ENCODE results near the gene SLC39A11.
A peak's percentile ranks its signal among the peaks of the same experiment; 100 is the strongest.
"Not testable (repeated sequence)": the region's sequence is repeated elsewhere in the genome, so short reads cannot be mapped to it uniquely, and the experiment has no call there.

Gene SLC39A11

DNA sequence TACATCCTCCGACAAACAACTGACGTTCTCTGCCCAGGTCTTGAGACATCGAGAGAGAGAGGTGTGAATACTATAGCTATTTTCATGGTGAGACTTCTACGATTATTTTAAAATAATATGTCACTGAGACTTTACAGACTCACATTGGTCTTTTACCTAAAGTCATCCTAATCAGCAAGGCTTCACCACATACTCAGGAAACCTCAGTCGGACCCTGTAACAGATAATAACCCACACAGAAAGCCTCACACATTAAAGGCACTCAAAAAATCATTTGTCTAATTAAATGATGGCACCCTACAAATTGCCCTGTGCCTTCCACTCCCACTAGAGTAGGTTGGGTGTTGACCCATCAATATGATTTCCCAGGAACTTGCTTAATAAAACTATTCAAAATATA lies 19.8 kb upstream of the SLC39A11 start:
- no peak for DNase-seq
- intact Hi-C loops (cut with DNase I) = no loop called here

DNA sequence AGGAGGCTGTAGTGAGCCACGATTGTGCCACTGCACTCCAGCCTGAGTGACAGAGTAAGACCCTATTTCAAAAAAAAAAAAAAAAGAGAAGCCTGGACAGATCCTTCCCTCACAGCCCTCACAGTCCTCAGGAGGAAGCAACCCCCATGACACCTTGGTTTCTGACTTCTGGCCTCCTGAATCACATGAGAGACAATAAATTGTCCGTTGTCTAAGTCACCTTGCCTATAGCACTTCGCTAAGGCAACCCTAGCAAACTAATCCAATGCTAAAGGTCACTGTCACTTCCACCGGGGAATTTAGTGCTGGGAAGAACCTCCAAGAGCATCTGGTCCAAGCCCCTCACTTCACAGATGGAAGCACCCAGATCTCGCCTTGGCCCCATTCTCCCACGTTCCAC lies 18.9 kb upstream of the SLC39A11 start:
- DNase-seq = no peak
- intact Hi-C loops (cut with DNase I) = no loop called here

DNA sequence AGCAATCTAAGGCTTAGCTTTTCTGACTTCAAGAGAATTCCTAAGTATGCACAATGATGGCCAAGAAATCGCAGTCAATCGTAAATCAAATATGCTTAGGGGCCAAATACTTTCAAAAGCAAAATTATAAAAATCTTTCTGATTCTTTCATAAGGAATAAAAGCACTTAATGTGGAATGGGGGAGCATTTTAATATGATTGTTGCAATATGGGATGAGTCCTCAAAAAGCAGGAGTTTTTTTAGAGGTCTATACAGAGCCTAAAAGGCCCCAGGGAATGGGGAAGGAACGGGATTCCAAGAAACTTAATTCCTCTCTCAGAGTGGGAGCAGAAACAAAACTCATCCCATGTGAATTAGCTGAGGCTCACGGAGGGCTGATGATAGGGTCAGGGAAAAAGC lies 14.7 kb upstream of the SLC39A11 start:
- intact Hi-C loops (cut with DNase I) = no loop called here
- no peak for DNase-seq

DNA sequence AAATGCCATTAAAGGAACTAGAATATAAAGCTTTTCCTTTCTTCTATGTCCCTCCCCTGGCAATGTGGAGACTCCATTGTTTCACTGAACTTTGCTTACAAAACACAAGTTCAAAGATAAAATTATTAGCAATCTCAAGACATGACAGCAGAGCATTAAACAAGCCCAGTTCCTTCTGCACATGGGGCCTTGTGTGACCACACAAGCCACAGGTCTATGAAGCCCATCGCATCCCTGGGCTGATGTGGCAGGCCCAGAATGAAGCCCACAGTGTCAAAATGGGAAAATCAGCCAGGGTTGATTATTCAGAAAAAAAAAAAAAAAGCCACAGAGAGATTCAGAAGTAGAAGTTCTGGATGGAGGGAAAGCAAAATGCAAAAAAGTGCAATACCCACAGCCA lies 12.9 kb upstream of the SLC39A11 start:
- DNase-seq = no peak
- intact Hi-C loops (cut with DNase I) = no loop called here

DNA sequence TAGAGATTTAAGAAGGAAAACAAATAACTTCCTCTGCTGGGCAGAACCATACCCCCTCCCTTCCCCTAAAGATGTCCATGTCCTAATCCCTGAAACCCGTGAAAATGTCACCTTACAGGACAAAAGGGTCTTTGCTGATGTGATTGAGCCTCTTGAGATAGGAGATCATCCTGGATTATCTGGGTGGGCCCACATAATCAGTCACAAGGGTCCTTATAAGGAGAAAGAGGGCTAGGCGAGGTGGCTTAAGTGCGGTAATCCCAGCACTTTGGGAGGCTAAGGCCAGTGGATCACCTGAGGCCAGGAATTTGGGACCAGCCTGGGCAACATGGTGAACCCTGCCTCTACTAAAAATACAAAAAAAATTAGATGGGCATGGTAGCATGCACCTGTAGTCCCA lies 12.0 kb upstream of the SLC39A11 start:
- DNase-seq = no peak
- intact Hi-C loops (cut with DNase I) = no loop called here

DNA sequence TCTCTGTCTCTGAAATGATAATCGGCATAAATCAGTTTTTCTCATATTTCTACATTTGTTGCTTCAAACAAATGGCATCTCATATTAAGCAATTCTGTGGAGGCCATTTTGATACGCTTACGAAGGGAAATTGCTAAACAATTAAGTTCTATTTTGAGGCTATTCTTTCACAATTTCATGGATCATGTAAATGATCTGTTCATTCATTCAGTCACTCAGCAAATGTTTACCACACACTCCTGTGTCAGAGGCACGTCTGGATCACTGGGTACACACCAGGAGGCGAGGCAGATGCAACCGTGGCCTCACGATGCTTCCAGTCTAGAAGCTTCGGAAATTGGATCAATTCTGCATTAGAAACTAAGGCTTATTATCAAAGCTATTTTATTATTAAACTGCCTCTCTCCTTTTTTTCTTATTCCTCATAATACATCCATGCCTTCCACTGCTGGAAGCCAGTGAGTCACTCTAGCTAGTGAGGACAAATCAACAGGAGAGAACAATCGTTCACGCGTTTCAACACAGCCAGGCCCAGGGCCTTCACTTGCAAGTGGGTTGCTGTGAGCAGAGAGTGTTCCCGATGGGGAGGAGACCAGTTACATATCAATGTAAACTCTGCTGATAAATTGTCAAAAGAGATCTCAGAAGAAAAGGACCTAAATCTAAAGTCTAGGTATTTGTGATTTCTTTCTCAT lies 11.3 kb upstream of the SLC39A11 start:
- DNase-seq = peak in 1 of 42 donors; percentile 3
- intact Hi-C loops (cut with DNase I) = no loop called here

DNA sequence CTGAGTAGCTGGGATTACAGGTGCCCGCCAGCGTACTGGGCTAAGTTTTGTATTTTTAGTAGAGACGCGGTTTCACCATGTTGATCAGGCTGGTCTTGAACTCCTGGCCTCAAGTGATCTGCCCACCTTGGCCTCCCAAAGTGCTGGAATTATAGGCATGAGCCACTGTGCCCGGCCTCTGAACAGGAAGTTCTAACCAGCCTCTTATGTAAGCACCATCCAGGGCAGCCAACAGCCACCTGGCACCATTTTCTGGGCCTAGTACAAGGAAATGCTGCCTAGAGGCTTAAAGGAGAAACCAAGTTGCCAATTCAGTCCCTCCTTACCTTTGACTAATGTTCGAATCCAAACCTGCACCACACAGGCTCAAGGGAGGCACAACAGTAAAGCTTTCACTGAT lies 8.5 kb upstream of the SLC39A11 start:
- intact Hi-C loops (cut with DNase I) = no loop called here
- DNase-seq = peak in 1 of 42 donors; percentile 8

DNA sequence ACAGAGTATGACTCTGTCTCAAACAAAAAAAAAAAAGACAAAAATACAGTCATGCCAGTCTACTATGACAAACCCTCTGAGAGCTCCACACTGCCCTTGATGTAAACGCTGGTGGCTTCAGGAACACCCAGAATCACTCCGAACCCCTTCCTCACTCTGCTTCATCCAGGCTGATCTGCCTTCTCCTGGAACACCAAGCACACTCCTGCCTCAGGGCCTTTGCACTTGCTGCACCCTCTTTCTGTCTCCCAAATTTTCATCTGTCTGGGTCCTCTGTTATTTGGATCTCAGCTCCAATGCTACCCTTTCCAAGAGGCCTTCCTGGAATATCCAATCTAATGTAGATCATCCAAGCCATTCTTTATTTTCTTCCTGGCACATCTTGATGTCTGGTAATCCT lies 7.9 kb upstream of the SLC39A11 start:
- peak in 1 of 42 donors; percentile 2 for DNase-seq
- intact Hi-C loops (cut with DNase I) = no loop called here

DNA sequence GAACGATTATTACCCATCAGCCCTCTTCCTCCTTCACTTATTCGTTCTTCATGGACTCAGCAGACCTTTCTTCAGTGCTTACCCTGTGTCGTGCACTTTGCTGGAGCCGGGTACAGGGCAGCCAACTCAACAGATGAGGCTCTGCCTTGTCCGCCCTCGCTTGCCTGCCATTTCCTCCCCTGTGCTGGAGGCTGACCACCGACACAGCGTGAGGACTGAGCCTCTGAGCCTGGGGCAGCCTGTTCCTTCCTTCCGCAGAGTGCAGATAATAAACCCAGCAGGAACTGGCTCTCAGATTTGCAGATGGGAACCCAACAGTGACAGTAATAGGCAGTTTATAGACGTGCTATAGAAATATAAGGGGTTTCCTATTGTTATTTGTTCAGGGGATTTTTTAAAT lies 7.0 kb upstream of the SLC39A11 start:
- DNase-seq = peak in 1 of 42 donors; percentile 3
- intact Hi-C loops (cut with DNase I) = no loop called here

DNA sequence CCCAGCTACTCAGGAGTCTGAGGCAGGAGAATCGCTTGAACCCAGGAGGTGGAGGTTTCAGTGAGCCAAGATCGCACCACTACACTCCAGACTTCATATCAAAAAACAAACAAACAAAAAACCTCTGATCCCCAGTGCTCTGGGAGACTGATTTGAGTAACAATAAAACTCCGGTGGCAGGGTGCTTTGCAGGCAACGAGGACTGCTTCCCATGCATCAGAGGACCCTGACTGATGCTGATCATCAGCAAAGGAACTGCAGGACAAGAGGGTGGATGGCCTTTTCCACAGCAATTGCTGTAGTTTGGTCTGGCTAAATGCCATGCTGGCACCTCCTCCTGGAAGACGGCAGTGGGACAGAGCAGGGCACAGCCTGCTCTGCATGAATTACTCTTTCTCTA lies 6.4 kb upstream of the SLC39A11 start:
- intact Hi-C loops (cut with DNase I) = no loop called here
- peak in 1 of 42 donors; percentile 5 for DNase-seq

DNA sequence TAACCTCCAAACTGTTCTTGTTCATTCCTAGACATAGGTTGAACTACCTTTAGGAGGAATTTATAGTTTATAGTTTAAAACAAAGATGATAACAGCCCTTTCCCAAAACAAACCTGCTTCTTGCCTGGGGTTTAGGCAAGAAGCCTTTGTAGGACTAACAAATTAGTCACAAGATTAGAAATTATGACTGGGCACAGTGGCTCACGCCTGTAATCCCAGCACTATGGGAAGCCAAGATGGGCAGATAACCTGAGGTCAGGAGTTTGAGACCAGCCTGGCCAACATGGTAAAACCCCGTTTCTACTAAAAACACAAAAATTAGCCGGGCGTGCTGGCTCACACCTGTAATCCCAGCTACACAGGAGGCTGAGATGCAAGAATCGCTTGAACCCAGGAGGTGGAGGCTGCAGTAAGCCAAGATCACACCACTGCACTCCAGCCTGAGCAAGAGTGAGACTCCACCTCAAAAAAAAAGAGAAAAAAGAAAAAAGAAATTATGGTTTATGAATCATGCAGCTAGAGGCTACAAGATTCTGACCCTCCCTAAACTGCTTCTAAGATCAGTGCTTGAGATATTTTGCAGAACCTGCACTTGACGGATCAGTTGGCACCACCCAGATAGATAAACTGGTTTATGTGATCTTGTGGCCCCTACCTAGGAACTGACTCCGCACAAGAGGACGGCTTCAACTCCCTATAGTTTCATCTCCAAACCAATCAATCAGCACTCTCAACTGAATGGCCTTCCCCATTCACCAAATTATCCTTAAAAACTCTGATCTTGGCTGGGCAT lies 5.7 kb upstream of the SLC39A11 start:
- intact Hi-C loops (cut with DNase I) = not testable (repeated sequence)
- peak in 1 of 42 donors; percentile 4 for DNase-seq

DNA sequence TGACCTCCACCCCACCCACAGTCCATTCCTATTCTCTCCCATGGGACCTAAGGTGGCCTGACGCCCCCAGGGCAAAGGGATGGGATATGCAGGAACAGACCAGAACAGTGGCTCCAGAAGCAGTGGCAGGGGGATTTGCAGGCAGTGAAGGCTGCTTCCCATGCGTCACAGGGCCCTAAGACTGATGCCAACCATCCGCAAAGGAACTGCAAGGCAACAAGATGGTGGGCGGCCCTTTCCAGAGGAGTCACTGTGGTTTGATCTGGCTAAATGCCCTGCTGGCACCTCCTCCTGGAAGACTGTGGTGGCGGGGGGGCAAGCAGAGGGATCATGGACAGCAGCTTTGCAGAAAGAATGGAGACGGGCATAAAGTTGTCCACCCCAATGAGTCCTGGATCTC lies 4.4 kb upstream of the SLC39A11 start:
- peak in 1 of 42 donors; percentile 2 for DNase-seq
- intact Hi-C loops (cut with DNase I) = no loop called here

DNA sequence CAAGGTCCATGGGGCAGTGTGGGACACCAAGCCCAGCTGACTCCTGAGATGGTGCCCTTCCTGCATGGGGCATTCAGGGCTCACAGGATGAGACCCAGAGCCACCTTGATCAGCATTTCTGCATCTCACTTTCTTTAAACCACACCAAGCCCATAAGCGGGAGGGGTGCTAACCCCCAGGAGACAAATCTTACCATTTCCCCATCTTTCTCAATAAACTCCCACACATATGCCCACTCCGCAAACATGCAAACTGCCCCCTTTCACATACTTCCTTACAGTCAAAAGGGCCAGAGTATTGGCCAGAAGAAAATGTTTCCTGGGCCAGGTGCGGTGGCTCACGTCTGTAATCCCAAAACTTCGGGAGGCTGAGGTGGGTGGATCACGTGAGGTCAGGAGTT lies 3.7 kb upstream of the SLC39A11 start:
- intact Hi-C loops (cut with DNase I) = no loop called here
- DNase-seq = peak in 1 of 42 donors; percentile 4

DNA sequence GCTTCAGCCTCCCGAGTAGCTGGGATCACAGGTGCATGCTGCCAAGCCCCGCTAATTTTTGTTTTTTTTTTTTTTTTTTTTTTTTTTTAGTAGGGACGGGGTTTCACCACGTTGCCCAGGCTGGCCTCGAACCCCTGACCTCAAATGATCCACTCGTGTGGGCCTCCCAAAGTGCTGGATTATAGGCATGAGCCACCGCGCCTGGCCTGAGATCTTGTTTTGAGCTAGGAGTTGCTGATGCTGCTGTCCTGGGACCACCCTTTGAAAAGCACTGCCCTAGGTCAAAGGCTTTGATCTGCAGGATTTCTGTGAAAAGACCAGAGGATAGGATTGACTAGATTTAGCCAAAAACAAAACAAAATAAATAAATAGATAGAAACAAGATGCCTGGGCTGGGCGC lies 798 bp upstream of the SLC39A11 start:
- intact Hi-C loops (cut with DNase I) = no loop called here
- DNase-seq = peak in 1 of 42 donors; percentile 18

DNA sequence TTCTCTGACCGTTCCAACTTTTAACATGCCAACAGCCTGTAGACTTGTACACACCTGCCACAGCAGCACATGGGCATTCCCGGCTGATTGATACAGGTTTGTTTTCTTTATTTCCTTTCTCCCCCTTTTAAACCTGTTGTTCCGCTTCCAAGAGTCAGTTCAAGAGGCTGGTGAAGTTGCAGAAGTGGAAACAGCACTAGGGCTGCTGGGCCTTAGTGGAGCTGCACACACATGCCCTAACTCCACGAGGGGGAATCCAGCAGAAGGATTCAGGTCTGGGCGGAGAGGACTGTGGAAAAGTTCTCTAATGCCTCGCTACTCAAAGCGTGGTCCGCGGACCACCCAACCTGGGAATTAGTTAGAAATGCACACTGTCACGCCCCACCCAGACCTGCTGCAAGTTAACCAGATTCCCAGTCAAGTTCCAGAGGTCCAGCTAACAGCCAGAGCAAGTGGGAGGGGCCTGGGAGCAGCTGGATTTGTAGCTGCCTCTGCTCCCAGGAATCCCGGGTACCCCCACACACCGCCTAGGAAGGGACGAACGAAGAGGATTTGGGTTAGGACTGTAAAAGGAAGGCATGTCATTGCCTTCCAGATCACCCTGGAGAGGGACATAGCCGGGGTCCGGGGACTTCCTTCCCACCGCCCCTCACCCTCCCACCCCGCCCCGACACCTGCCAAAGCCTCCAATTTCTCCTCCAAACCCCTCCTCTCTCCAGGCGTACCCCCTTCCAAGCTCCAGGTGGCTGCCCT lies 542 bp downstream of the SLC39A11 start:
- intact Hi-C loops (cut with DNase I) = no loop called here
- peak in 14 of 42 donors; percentile 12 to 67 (median 36) for DNase-seq

DNA sequence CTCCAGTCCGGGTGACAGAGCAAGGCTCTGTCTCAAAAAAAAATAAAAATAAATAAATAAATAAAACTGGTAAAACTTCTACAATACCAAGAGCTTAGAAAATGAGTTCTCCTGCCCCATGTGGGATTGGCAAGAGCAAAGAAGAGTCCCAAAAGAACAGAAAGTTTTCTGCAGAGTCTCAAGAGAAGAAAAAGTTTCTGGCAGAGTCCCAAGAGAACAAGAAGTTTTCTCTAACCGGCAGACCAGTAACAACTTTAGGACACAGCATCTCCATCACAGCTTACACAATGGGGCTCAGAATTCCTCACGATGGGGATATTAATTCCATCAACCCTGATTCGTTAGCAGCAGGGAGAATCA lies 1.1 kb downstream of the SLC39A11 start:
- intact Hi-C loops (cut with DNase I) = no loop called here
- DNase-seq = no peak

DNA sequence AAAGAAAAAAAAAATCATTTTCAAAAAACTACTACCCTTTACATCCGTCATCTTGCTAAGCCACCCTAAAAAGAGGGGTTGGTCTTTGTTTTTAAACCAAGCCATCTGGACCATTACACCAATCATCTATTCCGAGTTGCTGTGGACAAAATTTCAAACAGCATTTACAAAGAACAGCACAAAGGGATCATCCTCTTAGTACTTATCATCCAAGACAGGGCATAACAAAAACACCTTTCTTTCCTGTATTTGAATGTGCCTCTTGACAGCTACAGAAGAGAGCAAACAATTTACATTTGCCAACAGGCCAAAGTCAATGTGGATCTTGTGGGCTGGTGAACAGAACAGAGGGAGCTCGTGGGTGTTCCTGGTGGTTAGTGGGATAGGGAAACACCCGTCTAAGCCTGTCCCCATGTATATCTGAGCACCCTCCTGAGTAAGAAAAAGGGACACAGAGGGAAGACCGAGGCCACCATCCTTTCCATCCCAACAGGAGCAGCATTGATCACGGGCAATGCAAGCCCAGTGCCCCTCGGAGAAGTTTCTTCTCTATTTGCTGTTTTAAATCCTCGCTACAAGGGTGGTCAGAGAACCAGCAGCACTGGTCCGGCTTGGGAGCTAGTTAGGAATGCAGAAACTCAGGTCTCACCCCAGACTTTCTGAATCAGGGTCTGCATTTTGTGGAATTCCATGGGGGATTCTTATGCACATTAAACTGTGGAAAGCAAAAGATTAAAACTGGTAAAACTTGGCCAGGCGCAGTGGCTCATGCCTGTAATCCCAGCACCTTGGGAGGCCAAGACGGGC lies 1.9 kb downstream of the SLC39A11 start:
- peak in 3 of 42 donors; percentile 23 to 52 (median 30) for DNase-seq
- intact Hi-C loops (cut with DNase I) = no loop called here

DNA sequence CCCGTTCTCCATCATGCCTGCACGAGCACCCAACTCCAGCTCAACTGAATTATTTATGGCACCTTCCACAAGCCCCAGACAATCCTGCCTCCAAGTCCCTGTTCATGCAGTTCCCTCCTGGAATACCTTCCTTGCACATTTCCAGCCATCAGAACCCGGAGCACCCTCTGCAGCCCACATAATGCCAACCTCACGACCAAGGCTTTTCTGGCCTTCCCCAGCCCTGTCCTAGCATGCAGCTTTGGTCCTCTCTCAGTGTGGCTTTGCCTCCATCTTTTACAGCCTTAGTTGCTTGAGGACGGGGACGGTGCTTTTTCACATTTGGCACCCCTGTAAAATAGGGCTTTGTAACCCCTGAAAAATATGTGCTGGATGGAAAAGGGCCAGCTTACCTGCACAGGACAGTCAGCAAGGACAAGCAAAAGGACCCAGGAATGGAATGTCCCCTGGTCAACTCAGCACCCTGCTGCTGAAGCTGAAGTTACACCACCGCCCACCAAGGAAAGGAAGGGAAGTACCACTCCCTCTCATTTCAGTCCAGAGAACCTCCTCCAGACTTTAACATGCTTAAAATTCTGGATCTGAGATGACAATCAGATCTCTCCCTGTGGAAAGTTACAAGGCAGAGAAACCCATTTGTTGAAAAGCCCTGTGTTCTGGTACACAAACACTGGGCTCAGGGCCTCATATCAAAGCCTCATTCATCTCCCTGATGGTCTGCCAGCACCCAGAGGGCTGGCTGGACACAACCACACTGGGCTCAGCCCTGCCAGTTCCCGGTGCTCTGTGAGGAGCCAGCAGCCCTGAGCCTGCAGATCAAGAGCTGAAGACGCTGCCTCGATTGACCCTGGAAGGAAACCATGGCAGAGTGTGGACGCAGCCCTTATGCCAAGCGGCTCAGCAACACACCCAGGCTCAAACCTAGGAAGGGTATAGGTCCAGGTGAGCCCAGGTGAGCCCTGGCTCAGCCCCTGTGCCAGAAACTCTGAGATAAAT lies 2.9 kb downstream of the SLC39A11 start:
- intact Hi-C loops (cut with DNase I) = loop anchor here (5.0 kb wide), 1 partner anchor 102 kb away; no protein-coding TSS in a partner anchor

More for the DNA sequence above, 2.9 kb downstream of the SLC39A11 start:
- DNase-seq = peak; percentile 65 to 96 (median 87)

Data from head of caudate nucleus (tissue), 42 donors.